ENCODE data around the gene MBD6. TPM values are rescaled to one million over a fixed set of nuclear protein-coding genes. Genes with fewer than 3 reads are reported as not detected.

The MBD6 gene
- total and polyA plus RNA-seq, 2 of the 4 experiments (the other 2 are of a cell fraction), result 0.90 to 9.3 TPM

- H3K9me3 ChIP-seq (ENCODE audit: control insufficient read depth, insufficient read depth, low read length), result no peaks in the 10 kb centered on the region
- no peak for DNase-seq
- peaks cover 3% of the 10 kb centered on the region; the same call in 1 of the 2 replicates for H3K9me1 ChIP-seq (ENCODE audit: insufficient read depth, low read length)
- BruUV-seq (replicated peaks), result no TSS peak
- H4K8ac ChIP-seq (ENCODE audit: low read depth in 2 of 2, low read length in 2 of 2), result no peak overlapping the region
- H2BK120ac ChIP-seq (ENCODE audit: low read depth, low read length), result no peak overlapping the region
- H3K4me3 ChIP-seq (ENCODE audit: insufficient read depth, low read depth, low read length), result no peak overlapping the region
- peaks cover 92% of the 10 kb centered on the region for H4K20me1 ChIP-seq (ENCODE audit: insufficient read depth, low read length)
- intact Hi-C loops (cut with micrococcal nuclease) (no loop called here), dilution Hi-C loops (cut with HindIII; ENCODE audit: low sequenced_read_pairs, unreplicated experiment) (no loop called here), in situ Hi-C loops (cut with MboI; ENCODE audit: low sequenced_read_pairs) (no loop called here)
- H3K4me2 ChIP-seq (ENCODE audit: low read depth, low read length), result no peak overlapping the region
- ATAC-seq (ENCODE audit: low read depth), result no peak
- no peak overlapping the region for H4K91ac ChIP-seq (ENCODE audit: insufficient read depth, low read depth, low read length)
- H2BK20ac ChIP-seq (ENCODE audit: low read depth, low read length), result no peak overlapping the region
- ChIA-PET POLR2A (ENCODE audit: unreplicated experiment) (no interaction called here), CTCF (interaction anchor here (0.5 kb wide), 1 partner anchor 117 kb away, joined by 3 read pairs; the partner anchor contains the start of gene B4GALNT1)
- H3K4me1 ChIP-seq (ENCODE audit: control insufficient read depth, insufficient read depth, low read length), result no peaks in the 10 kb centered on the region; the same call in 1 of the 2 replicates
- H3K14ac ChIP-seq (replicated peaks; ENCODE audit: low read depth, low read length), result no peak overlapping the region
- H3K27ac ChIP-seq (ENCODE audit: insufficient read depth, low read length), result no peak overlapping the region
- H3K4ac ChIP-seq (ENCODE audit: low read depth, low read length), result no peak overlapping the region
- no peak overlapping the region for H3K9ac ChIP-seq (ENCODE audit: low read depth, low read length)
- H2BK5ac ChIP-seq (ENCODE audit: low read depth, low read length, poor library complexity, severe bottlenecking), result no peak overlapping the region
- no peak overlapping the region for H4K5ac ChIP-seq (ENCODE audit: low read depth, low read length)
- H3K27me3 ChIP-seq (ENCODE audit: control insufficient read depth, insufficient read depth, low read length), result no peaks in the 10 kb centered on the region
- no peak overlapping the region for H3K56ac ChIP-seq (ENCODE audit: extremely low read depth, insufficient read depth, low read length)
- no peak overlapping the region for H3K23ac ChIP-seq (ENCODE audit: low read depth, low read length)
- H3K36me3 ChIP-seq (ENCODE audit: control insufficient read depth, insufficient read depth, low read length), result peaks cover 71% of the 10 kb centered on the region
- H2AK9ac ChIP-seq (replicated peaks; ENCODE audit: low read depth, low read length, poor library complexity), result no peak overlapping the region
- WGBS, 2 experiments (ENCODE audit: extremely low coverage in 2 of 2, insufficient read length in 1 of 2), result no CpG with 5 or more reads among the region's 3 CpGs
- H3K79me1 ChIP-seq (ENCODE audit: low read depth in 1 of 2, low read length in 2 of 2), result peaks cover 21 to 77% of the 10 kb centered on the region in 2 experiments
- H3K18ac ChIP-seq (ENCODE audit: low read depth, low read length), result no peak overlapping the region
- no peak overlapping the region for H2BK15ac ChIP-seq (ENCODE audit: low read depth, low read length)
- no peak for TF ChIP-seq NFE2L2 (IDR thresholded peaks at IDR 0.05; ENCODE audit: low read depth, low read length)
- no peak for TF ChIP-seq RAD21 (IDR thresholded peaks at IDR 0.05; ENCODE audit: low read length)
- TF ChIP-seq CEBPB (IDR thresholded peaks at IDR 0.05; ENCODE audit: low read depth, low read length), result no peak
- no peak for TF ChIP-seq SMC3 (IDR thresholded peaks at IDR 0.05; ENCODE audit: low read depth, low read length)
- no peak for TF ChIP-seq MXI1 (IDR thresholded peaks at IDR 0.05; ENCODE audit: borderline replicate concordance, low read depth, low read length)
- TF ChIP-seq, protein P1, sequence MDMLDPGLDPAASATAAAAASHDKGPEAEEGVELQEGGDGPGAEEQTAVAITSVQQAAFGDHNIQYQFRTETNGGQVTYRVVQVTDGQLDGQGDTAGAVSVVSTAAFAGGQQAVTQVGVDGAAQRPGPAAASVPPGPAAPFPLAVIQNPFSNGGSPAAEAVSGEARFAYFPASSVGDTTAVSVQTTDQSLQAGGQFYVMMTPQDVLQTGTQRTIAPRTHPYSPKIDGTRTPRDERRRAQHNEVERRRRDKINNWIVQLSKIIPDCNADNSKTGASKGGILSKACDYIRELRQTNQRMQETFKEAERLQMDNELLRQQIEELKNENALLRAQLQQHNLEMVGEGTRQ (IDR thresholded peaks at IDR 0.05; ENCODE audit: low read depth, low read length), result no peak
- no peak for TF ChIP-seq RFX5 (IDR thresholded peaks at IDR 0.05; ENCODE audit: low read depth, low read length)
- no peak for TF ChIP-seq CHD1 (IDR thresholded peaks at IDR 0.05; ENCODE audit: low read depth, low read length)
- no peak for TF ChIP-seq BHLHE40 (IDR thresholded peaks at IDR 0.05; ENCODE audit: low read depth, low read length)
- no peak for TF ChIP-seq CTCF (conservative IDR thresholded peaks at IDR 0.05; ENCODE audit: low read depth, low read length)
- H2AK5ac ChIP-seq (ENCODE audit: low read depth, low read length), result no peak overlapping the region
- no peak overlapping the region for H2AFZ ChIP-seq (replicated peaks; ENCODE audit: low read length, poor library complexity)
These were observed 7.2 kb upstream of the MBD6 start for GRCh38 chr12:57515408-57515933.
